Gastrocnemius medialis (tissue), 4 donors: ENCODE data around the gene GHITM. TPM values are rescaled to one million over a fixed set of nuclear protein-coding genes. Genes with fewer than 3 reads are reported as not detected.
"Not testable (repeated sequence)": the region's sequence is repeated elsewhere in the genome, so short reads cannot be mapped to it uniquely, and the experiment has no call there.

Source experiments
- ATAC-seq, 2 donors: fragments of 150-250 bp; one replicate each; pipeline ENCODE4 v1.9.1; 2016
- DNase-seq, 2 donors: peaks; one replicate each; pipeline ENCODE4 v3.0.0-alpha.2; 2019
- H3K27ac ChIP-seq, 4 donors: fragments of 200-600 bp; sonication (generic); 1 replicate in 1 of 4; 2 replicates in 3 of 4; pipeline ENCODE4 v1.5.1; 2016 to 2018; ENCODE audit warnings: mild to moderate bottlenecking in 2 of 4, moderate library complexity in 1 of 4
- H3K27me3 ChIP-seq, 3 donors: fragments of 200-600 bp; sonication (generic) in 2 of 3; 1 replicate in 1 of 3; 2 replicates in 2 of 3; pipeline versions ENCODE4 v1.5.1 to v1.6.0; 2016 to 2019; ENCODE audit warnings: mild to moderate bottlenecking in 1 of 3, moderate library complexity in 1 of 3
- H3K36me3 ChIP-seq, 2 donors: fragments of 200-600 bp; sonication (generic) in 1 of 2; one replicate each; pipeline ENCODE4 v1.5.1; 2017 to 2018
- H3K4me1 ChIP-seq, 2 donors: fragments of 200-600 bp; sonication (generic) in 1 of 2; one replicate each; pipeline ENCODE4 v1.5.1; 2016 to 2017; ENCODE audit warnings: mild to moderate bottlenecking in 2 of 2
- H3K4me3 ChIP-seq, 4 donors: fragments of 200-600 bp; sonication (generic) in 3 of 4; 1 replicate in 1 of 4; 2 replicates in 3 of 4; pipeline ENCODE4 v1.5.1; 2016 to 2019; ENCODE audit warnings: mild to moderate bottlenecking in 2 of 4
- H3K9me3 ChIP-seq, 3 donors: fragments of 200-600 bp; sonication (generic) in 2 of 3; 1 replicate in 1 of 3; 2 replicates in 2 of 3; pipeline ENCODE4 v1.5.1; 2016 to 2019
- CTCF ChIP-seq, 5 experiments: fragments of 450-650 bp in 3 of 5; fragments of 200-600 bp in 2 of 5; sonication (generic) in 2 of 5; IDR thresholded peaks in 4 of 5; conservative IDR thresholded peaks in 1 of 5; 1 replicate in 4 of 5; 2 replicates in 1 of 5; pipeline ENCODE4 v1.5.1; 2016 to 2019; ENCODE audit warnings: antibody characterized with exemption in 5 of 5, mild to moderate bottlenecking in 3 of 5, moderate library complexity in 3 of 5
- POLR2A ChIP-seq, 2 donors: fragments of 450-650 bp; IDR thresholded peaks; one replicate each; pipeline ENCODE4 v1.6.1; 2017; ENCODE audit warnings: antibody characterized with exemption in 2 of 2, mild to moderate bottlenecking in 2 of 2, moderate library complexity in 2 of 2
- in situ Hi-C, 4 donors: fragments of 200-750 bp; cut with MboI; loops; one replicate each; pipeline versions ENCODE4 v1.15.0 to v1.8.0; 2017; ENCODE audit warnings: low sequenced_read_pairs in 4 of 4
- intact Hi-C: fragments of 100-400 bp; cut with DNase I; formaldehyde crosslinking; loops from one replicate; pipeline ENCODE4 v1.15.1; 2023; ENCODE audit warnings: low total_unique reads
- total RNA-seq, 4 donors: library from RNA; depleted of rRNA; stranded (reverse); fragments of >200 nt; gene quantifications; one replicate each; pipeline versions ENCODE4 v1.1.0 to v1.2.3, GENCODE V29; 2016

GHITM gene
- total RNA-seq, 4 donors from 2014 or later: 307 to 444 (median 358) TPM

DNA sequence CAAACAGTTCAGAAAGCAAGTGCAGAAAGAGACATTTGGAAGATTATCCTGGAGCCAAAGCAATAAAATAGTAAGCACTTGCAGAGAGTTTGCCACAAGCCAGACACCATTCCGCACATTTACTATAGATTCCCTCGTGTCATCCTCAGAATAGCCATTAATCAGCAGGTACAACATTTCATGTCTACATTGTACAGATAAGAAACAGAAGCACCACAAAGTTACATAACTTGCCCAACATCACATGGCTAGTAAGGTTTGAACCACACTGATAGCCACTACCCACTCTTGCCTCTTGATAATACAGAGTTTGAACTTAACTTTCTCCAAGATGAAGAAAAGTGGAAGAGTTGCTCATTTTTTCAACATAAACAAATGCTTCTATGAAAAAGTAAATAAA lies 40.6 kb upstream of the GHITM start:
- no peaks in the 10 kb centered on the region for H3K27me3 ChIP-seq
- no peaks in the 10 kb centered on the region for H3K36me3 ChIP-seq
- no peaks in the 10 kb centered on the region for H3K9me3 ChIP-seq
- H3K27ac ChIP-seq: no peak overlapping the region
- ATAC-seq (no peak), DNase-seq (no peak)
- intact Hi-C loops (no loop called here), in situ Hi-C loops (no loop called here)
- TF ChIP-seq CTCF (IDR thresholded peaks at IDR 0.05 in 4 of 5, conservative IDR thresholded peaks at IDR 0.05 in 1 of 5) (no peak), POLR2A (IDR thresholded peaks at IDR 0.05) (no peak)
- H3K4me3 ChIP-seq: no peak overlapping the region
- H3K4me1 ChIP-seq: no peaks in the 10 kb centered on the region

DNA sequence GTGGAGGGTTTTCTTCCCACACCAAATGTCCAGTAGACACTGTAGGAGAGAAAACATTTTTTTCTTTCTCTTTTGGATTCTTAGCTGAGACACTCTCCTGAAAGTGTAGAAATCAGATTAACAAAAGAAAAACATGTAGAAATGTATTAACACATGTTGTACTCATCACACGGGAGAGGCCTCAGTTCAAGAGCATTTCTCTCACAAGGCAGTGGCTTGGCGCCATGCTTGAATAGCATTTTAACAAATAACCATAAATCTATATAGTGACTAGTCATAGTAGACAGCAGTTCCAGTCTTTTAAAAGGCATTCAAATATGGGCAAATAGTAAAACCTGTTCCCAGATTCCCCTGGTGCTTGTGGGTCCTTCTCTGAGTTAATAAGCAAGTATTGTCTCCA lies 38.3 kb upstream of the GHITM start:
- ATAC-seq: no peak
- Histone ChIP-seq H3K9me3 (no peaks in the 10 kb centered on the region), H3K27ac (no peak overlapping the region), H3K4me1 (no peaks in the 10 kb centered on the region), H3K4me3 (no peak overlapping the region), H3K36me3 (no peaks in the 10 kb centered on the region), H3K27me3 (no peaks in the 10 kb centered on the region)
- no peak for DNase-seq
- intact Hi-C loops: no loop called here
- in situ Hi-C loops: no loop called here
- TF ChIP-seq POLR2A (IDR thresholded peaks at IDR 0.05) (no peak), CTCF (IDR thresholded peaks at IDR 0.05 in 4 of 5, conservative IDR thresholded peaks at IDR 0.05 in 1 of 5) (no peak)

DNA sequence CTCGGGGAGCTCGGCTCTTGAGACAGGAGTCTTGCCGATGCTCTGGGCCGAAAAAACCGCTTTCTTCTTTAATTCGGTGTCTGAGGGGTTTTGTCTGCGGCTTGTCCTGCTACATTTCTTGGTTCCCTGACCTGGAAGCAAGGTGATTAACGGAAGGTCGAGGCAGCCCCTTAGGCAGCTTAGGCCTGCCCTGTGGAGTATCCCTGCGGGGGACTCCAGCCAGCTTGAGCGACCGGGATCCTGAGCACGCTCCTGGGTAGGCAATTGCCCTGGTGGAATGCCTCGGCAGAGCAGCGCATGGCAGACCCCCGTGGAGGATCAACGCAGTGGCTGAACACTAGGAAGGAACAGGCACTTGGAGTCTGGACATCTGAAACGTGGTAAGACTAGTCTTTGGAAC lies 30.5 kb upstream of the GHITM start:
- Histone ChIP-seq H3K4me1 (no peaks in the 10 kb centered on the region), H3K36me3 (no peaks in the 10 kb centered on the region), H3K27me3 (no peaks in the 10 kb centered on the region), H3K9me3 (no peaks in the 10 kb centered on the region), H3K27ac (no peak overlapping the region), H3K4me3 (no peak overlapping the region)
- DNase-seq: no peak
- intact Hi-C loops (no loop called here), in situ Hi-C loops (no loop called here)
- ATAC-seq: no peak
- TF ChIP-seq CTCF (IDR thresholded peaks at IDR 0.05 in 4 of 5, conservative IDR thresholded peaks at IDR 0.05 in 1 of 5) (no peak), POLR2A (IDR thresholded peaks at IDR 0.05) (no peak)

DNA sequence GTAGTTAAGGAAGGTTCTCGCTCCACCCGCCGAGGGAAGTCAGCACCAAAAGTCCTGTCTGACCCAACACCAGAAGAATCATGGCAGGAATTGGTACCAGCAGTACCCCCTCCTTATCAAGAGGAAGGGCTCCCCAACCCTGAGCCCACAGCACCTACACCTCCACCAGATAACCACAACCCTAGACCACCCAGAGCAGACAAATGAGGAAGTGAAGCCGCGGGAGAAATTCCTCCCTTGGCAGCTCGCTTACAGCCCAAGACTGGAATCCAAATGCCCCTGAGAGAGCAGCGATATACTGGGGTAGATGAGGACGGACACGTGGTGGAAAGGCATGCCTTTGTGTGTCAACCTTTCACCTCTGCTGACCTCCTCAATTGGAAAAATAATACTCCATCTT lies 29.5 kb upstream of the GHITM start:
- intact Hi-C loops, H3K36me3 ChIP-seq, H3K27me3 ChIP-seq, DNase-seq, H3K9me3 ChIP-seq, H3K27ac ChIP-seq, H3K4me1 ChIP-seq, ATAC-seq, in situ Hi-C loops, H3K4me3 ChIP-seq: not testable (repeated sequence)

DNA sequence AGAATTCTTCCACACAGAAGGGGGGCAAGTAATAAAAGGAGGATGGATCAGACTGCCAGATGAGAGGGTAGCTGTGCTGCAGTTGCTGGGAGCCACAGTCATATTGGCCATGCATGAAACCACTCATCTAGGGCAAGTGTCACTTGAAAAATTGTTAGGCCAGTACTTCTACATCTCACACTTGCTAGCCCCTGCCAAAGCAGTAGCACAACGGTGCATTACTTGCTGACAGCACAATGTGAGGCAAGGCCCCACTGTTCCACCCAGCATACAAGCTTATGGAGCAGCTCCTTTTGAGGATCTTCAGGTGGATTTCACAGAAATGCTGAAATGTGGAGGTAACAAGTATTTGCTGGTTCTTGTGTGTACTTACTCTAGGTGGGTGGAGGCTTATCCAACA lies 25.8 kb upstream of the GHITM start:
- intact Hi-C loops, H3K4me3 ChIP-seq, H3K4me1 ChIP-seq, ATAC-seq, H3K27ac ChIP-seq, DNase-seq, H3K9me3 ChIP-seq, in situ Hi-C loops, H3K27me3 ChIP-seq, H3K36me3 ChIP-seq: not testable (repeated sequence)

GRCh38 chr10:84114088-84114667 lies 25.1 kb upstream of the GHITM start:
- no peaks in the 10 kb centered on the region for H3K36me3 ChIP-seq
- ATAC-seq: no peak
- intact Hi-C loops (no loop called here), in situ Hi-C loops (no loop called here)
- H3K27me3 ChIP-seq: no peaks in the 10 kb centered on the region
- no peaks in the 10 kb centered on the region for H3K4me1 ChIP-seq
- no peak overlapping the region for H3K4me3 ChIP-seq
- TF ChIP-seq CTCF (IDR thresholded peaks at IDR 0.05 in 4 of 5, conservative IDR thresholded peaks at IDR 0.05 in 1 of 5): no peak
- TF ChIP-seq POLR2A (IDR thresholded peaks at IDR 0.05): no peak
- H3K9me3 ChIP-seq: no peaks in the 10 kb centered on the region
- no peak overlapping the region for H3K27ac ChIP-seq
- no peak for DNase-seq

DNA sequence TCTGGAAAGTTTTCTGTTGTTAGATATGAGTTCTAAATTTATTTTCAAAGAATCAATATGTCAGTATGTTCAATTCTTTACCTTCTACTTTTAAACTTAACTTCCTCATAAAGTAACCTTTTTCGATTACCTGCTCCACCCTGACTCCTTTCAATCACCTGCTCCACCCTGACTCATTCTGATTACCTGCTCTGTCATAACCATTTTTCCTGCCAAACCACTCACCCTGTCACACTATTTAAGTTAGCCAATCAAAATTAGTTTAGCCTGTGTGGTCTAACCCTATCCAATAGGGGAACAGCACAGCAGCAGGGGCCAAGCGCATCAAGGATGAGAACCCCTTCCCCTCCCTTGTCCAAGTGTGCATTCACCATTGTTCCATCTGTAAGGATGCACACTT lies 22.1 kb upstream of the GHITM start:
- H3K4me3 ChIP-seq, DNase-seq, H3K36me3 ChIP-seq, H3K27me3 ChIP-seq, in situ Hi-C loops, H3K4me1 ChIP-seq, H3K9me3 ChIP-seq, ATAC-seq, H3K27ac ChIP-seq, intact Hi-C loops: not testable (repeated sequence)
